GM12892 (cell line): Measurements from ENCODE around the gene BMERB1.

Experiments used
- POLR2A ChIP-seq: IDR thresholded peaks from 2 replicates; pipeline ENCODE4 v1.6.1; 2011; ENCODE audit warnings: low read depth, low read length, control low read depth
- TAF1 ChIP-seq: IDR thresholded peaks from 2 replicates; pipeline ENCODE4 v1.6.1; 2011; ENCODE audit warnings: low read depth, mild to moderate bottlenecking, control low read depth, low read length, borderline replicate concordance

- TF ChIP-seq TAF1, result no peak
- no peak for TF ChIP-seq POLR2A
Measured at GRCh38 chr16:15513156-15513555, 78.8 kb downstream of the BMERB1 start.
